ENCODE data around the gene GATB.

GATB gene

DNA sequence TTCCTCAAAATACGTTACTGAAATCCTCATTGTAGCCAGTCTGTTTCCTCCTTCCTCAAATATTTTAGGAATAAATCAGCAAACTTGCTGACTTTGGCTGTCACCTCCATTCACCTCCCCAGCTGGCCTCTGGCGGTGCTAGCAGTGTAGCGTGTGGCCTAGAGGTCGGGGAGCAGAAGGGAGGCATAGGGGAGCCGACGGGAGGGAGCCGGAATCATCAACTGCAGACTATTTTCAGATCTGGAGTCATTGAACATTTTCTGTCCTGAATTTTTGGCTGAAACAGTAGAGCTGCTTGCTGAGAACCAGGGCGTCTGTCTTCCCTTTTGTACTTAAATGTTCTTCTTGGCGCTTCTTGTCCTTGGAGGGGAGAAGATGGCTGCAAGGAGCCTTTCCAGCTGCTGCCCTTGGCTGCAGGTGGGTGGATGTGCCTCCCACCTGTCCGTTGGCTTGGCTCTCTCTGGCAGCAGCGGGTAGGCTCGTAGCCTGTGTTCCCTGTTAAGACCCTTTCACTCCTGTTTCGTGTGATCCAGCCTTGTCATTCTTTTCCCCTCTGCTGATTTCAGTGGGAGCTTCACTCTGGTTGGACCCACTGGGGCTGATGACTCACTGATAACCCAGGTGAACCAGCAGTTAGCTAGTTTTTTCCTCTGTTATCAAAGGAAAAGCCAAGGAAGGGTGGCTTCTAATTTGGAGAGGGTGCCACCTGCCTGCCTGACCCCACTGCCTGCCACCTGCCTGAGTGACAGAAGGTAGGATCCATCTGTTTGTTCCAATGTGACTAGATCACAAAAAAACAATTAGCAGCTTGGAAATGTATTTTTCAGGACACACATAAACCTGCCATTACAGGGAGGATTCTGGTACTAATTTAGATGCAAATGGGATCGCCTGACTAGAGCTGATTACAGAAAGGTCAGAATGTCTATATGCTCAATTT lies 135.9 kb downstream of the GATB start:
- H3K4me3 ChIP-seq (ENCODE audit: low read depth, low read length): no peak overlapping the region
- TF ChIP-seq, protein P1, sequence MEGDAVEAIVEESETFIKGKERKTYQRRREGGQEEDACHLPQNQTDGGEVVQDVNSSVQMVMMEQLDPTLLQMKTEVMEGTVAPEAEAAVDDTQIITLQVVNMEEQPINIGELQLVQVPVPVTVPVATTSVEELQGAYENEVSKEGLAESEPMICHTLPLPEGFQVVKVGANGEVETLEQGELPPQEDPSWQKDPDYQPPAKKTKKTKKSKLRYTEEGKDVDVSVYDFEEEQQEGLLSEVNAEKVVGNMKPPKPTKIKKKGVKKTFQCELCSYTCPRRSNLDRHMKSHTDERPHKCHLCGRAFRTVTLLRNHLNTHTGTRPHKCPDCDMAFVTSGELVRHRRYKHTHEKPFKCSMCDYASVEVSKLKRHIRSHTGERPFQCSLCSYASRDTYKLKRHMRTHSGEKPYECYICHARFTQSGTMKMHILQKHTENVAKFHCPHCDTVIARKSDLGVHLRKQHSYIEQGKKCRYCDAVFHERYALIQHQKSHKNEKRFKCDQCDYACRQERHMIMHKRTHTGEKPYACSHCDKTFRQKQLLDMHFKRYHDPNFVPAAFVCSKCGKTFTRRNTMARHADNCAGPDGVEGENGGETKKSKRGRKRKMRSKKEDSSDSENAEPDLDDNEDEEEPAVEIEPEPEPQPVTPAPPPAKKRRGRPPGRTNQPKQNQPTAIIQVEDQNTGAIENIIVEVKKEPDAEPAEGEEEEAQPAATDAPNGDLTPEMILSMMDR (IDR thresholded peaks at IDR 0.05; ENCODE audit: borderline replicate concordance, insufficient read depth, low read depth, low read length): no peak

Data from GM12875 (cell line).